ENCODE results near the gene BCL11A.
"Not testable (repeated sequence)": the region's sequence is repeated elsewhere in the genome, so short reads cannot be mapped to it uniquely, and the experiment has no call there.

BCL11A gene

GRCh38 chr2:60422826-60423483 is 130.5 kb downstream of the BCL11A start:
- FAIRE-seq: no peak
- no peak for DNase-seq (ENCODE audit: insufficient read length, low spot score)
- TF ChIP-seq POLR2A (IDR thresholded peaks at IDR 0.05; ENCODE audit: low read depth, low read length): no peak

- FAIRE-seq; DNase-seq (ENCODE audit: insufficient read length, low spot score): not testable (repeated sequence)
Observed at GRCh38 chr2:60417210-60417609, 136.2 kb downstream of the BCL11A start.

- no peak for FAIRE-seq
- no peak for DNase-seq (ENCODE audit: insufficient read length, low spot score)
- TF ChIP-seq POLR2A (IDR thresholded peaks at IDR 0.05; ENCODE audit: low read depth, low read length): no peak
Observed at GRCh38 chr2:60416221-60417008, 137.0 kb downstream of the BCL11A start.

- FAIRE-seq (no peak), DNase-seq (ENCODE audit: insufficient read length, low spot score) (no peak)
- TF ChIP-seq POLR2A (IDR thresholded peaks at IDR 0.05; ENCODE audit: low read depth, low read length): no peak
Observed at GRCh38 chr2:60415814-60416213, 137.6 kb downstream of the BCL11A start.

GRCh38 chr2:60414495-60415138 is 138.8 kb downstream of the BCL11A start:
- DNase-seq (ENCODE audit: insufficient read length, low spot score) (no peak), FAIRE-seq (no peak)
- TF ChIP-seq POLR2A (IDR thresholded peaks at IDR 0.05; ENCODE audit: low read depth, low read length): no peak

- no peak for FAIRE-seq
- no peak for DNase-seq (ENCODE audit: insufficient read length, low spot score)
Observed at GRCh38 chr2:60413814-60414168, 139.7 kb downstream of the BCL11A start.

GRCh38 chr2:60413069-60413813 is 140.2 kb downstream of the BCL11A start:
- no peak for FAIRE-seq
- TF ChIP-seq POLR2A (IDR thresholded peaks at IDR 0.05; ENCODE audit: low read depth, low read length): no peak

More at GRCh38 chr2:60413814-60414168, 139.7 kb downstream of the BCL11A start:
- TF ChIP-seq POLR2A (IDR thresholded peaks at IDR 0.05; ENCODE audit: low read depth, low read length): no peak

GRCh38 chr2:60412620-60413019 is 140.8 kb downstream of the BCL11A start:
- DNase-seq (ENCODE audit: insufficient read length, low spot score): no peak
- FAIRE-seq: no peak
- no peak for TF ChIP-seq POLR2A (IDR thresholded peaks at IDR 0.05; ENCODE audit: low read depth, low read length)

More at GRCh38 chr2:60413069-60413813, 140.2 kb downstream of the BCL11A start:
- no peak for DNase-seq (ENCODE audit: insufficient read length, low spot score)

GRCh38 chr2:60412027-60412426 is 141.4 kb downstream of the BCL11A start:
- DNase-seq (ENCODE audit: insufficient read length, low spot score) (no peak), FAIRE-seq (no peak)
- no peak for TF ChIP-seq POLR2A (IDR thresholded peaks at IDR 0.05; ENCODE audit: low read depth, low read length)

- DNase-seq (ENCODE audit: insufficient read length, low spot score) (no peak), FAIRE-seq (no peak)
- no peak for TF ChIP-seq POLR2A (IDR thresholded peaks at IDR 0.05; ENCODE audit: low read depth, low read length)
Observed at GRCh38 chr2:60411295-60411694, 142.2 kb downstream of the BCL11A start.

GRCh38 chr2:60410456-60411146 is 142.9 kb downstream of the BCL11A start:
- TF ChIP-seq POLR2A (IDR thresholded peaks at IDR 0.05; ENCODE audit: low read depth, low read length): no peak
- DNase-seq (ENCODE audit: insufficient read length, low spot score): no peak
- no peak for FAIRE-seq

- no peak for FAIRE-seq
- TF ChIP-seq POLR2A (IDR thresholded peaks at IDR 0.05; ENCODE audit: low read depth, low read length): no peak
Observed at GRCh38 chr2:60409531-60409871, 144.0 kb downstream of the BCL11A start.

GRCh38 chr2:60408811-60409530 is 144.5 kb downstream of the BCL11A start:
- FAIRE-seq (no peak), DNase-seq (ENCODE audit: insufficient read length, low spot score) (no peak)
- no peak for TF ChIP-seq POLR2A (IDR thresholded peaks at IDR 0.05; ENCODE audit: low read depth, low read length)

More at GRCh38 chr2:60409531-60409871, 144.0 kb downstream of the BCL11A start:
- no peak for DNase-seq (ENCODE audit: insufficient read length, low spot score)

Measured in H54 (cell line).